GM08714 (cell line): Measurements from ENCODE around the gene SPINK1.
"Not testable (repeated sequence)": the region's sequence is repeated elsewhere in the genome, so short reads cannot be mapped to it uniquely, and the experiment has no call there.

Experiments
- H3K4me3 ChIP-seq: fragments of 200-500 bp; sonication (Bioruptor generic); 2 replicates; pipeline ENCODE4 v1.5.1; 2014; ENCODE audit warnings: mild to moderate bottlenecking, low read length, inconsistent platforms
- ZNF274 ChIP-seq: IDR thresholded peaks from 2 replicates; pipeline ENCODE4 v1.6.1; 2012; ENCODE audit warnings: mild to moderate bottlenecking, low read depth, low read length

The SPINK1 gene

GRCh38 chr5:147836439-147836838 is 5.0 kb upstream of the SPINK1 start:
- no peak for TF ChIP-seq ZNF274
- H3K4me3 ChIP-seq: no peak overlapping the region

- TF ChIP-seq ZNF274: no peak
- no peak overlapping the region for H3K4me3 ChIP-seq
Measured at GRCh38 chr5:147835386-147835798, 3.9 kb upstream of the SPINK1 start.

GRCh38 chr5:147832541-147832940 is 1.1 kb upstream of the SPINK1 start:
- H3K4me3 ChIP-seq: no peak overlapping the region
- TF ChIP-seq ZNF274: no peak

GRCh38 chr5:147830035-147830434 is 1.4 kb downstream of the SPINK1 start:
- no peak overlapping the region for H3K4me3 ChIP-seq
- TF ChIP-seq ZNF274: no peak

- not testable (repeated sequence) for H3K4me3 ChIP-seq
Measured at GRCh38 chr5:147827017-147827416, 4.5 kb downstream of the SPINK1 start.

GRCh38 chr5:147826361-147826760 is 5.1 kb downstream of the SPINK1 start:
- TF ChIP-seq ZNF274: no peak
- H3K4me3 ChIP-seq: no peak overlapping the region

- TF ChIP-seq ZNF274: no peak
- no peak overlapping the region for H3K4me3 ChIP-seq
Measured at GRCh38 chr5:147822686-147823491, 8.6 kb downstream of the SPINK1 start.

GRCh38 chr5:147822222-147822621 is 9.2 kb downstream of the SPINK1 start:
- not testable (repeated sequence) for H3K4me3 ChIP-seq

GRCh38 chr5:147821766-147822165 is 9.7 kb downstream of the SPINK1 start:
- no peak for TF ChIP-seq ZNF274
- no peak overlapping the region for H3K4me3 ChIP-seq

- no peak for TF ChIP-seq ZNF274
- no peak overlapping the region for H3K4me3 ChIP-seq
Measured at GRCh38 chr5:147819261-147819770, 12.2 kb downstream of the SPINK1 start.

GRCh38 chr5:147818290-147818689 is 13.2 kb downstream of the SPINK1 start:
- TF ChIP-seq ZNF274: no peak
- no peak overlapping the region for H3K4me3 ChIP-seq

GRCh38 chr5:147813696-147814095 is 17.8 kb downstream of the SPINK1 start:
- no peak overlapping the region for H3K4me3 ChIP-seq
- no peak for TF ChIP-seq ZNF274

GRCh38 chr5:147809830-147810666 is 21.4 kb downstream of the SPINK1 start:
- H3K4me3 ChIP-seq: no peak overlapping the region
- no peak for TF ChIP-seq ZNF274

GRCh38 chr5:147805030-147805454 is 26.4 kb downstream of the SPINK1 start:
- H3K4me3 ChIP-seq: no peak overlapping the region
- TF ChIP-seq ZNF274: no peak

GRCh38 chr5:147804334-147804733 is 27.1 kb downstream of the SPINK1 start:
- no peak overlapping the region for H3K4me3 ChIP-seq
- TF ChIP-seq ZNF274: no peak
